ENCODE measurements around the gene NRXN3.

DNA sequence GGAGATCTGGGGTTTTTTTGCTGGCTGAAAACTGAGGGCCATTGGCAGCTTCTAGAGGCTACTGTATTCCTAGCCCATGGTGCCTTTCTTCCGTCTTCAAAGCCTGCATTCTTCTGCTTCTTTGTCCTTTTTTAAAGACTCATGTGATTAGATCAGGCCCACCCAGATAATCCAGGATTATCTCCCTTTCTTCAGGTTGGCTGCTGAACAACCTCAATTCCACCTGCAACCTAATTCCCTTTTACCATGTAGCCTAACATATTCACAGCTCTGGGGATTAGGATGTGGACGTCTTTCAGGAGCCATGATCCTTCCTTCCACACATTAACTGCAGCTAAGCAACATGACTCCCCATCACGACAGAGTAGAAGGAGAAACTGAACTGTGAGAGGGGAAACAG lies 1055.6 kb downstream of the NRXN3 start:
- TF ChIP-seq, protein P1, sequence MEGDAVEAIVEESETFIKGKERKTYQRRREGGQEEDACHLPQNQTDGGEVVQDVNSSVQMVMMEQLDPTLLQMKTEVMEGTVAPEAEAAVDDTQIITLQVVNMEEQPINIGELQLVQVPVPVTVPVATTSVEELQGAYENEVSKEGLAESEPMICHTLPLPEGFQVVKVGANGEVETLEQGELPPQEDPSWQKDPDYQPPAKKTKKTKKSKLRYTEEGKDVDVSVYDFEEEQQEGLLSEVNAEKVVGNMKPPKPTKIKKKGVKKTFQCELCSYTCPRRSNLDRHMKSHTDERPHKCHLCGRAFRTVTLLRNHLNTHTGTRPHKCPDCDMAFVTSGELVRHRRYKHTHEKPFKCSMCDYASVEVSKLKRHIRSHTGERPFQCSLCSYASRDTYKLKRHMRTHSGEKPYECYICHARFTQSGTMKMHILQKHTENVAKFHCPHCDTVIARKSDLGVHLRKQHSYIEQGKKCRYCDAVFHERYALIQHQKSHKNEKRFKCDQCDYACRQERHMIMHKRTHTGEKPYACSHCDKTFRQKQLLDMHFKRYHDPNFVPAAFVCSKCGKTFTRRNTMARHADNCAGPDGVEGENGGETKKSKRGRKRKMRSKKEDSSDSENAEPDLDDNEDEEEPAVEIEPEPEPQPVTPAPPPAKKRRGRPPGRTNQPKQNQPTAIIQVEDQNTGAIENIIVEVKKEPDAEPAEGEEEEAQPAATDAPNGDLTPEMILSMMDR (IDR thresholded peaks at IDR 0.05 in 2 of 3, conservative IDR thresholded peaks at IDR 0.05 in 1 of 3; ENCODE audit: borderline replicate concordance in 1 of 3, insufficient read depth in 1 of 3, low read depth in 2 of 3, low read length in 2 of 3) = no peak
- TF ChIP-seq POLR2AphosphoS5 (IDR thresholded peaks at IDR 0.05; ENCODE audit: low read depth, low read length) = no peak
- no peak for TF ChIP-seq EZH2phosphoT487 (IDR thresholded peaks at IDR 0.05; ENCODE audit: borderline replicate concordance)
- no peak for TF ChIP-seq TCF7L2 (IDR thresholded peaks at IDR 0.05; ENCODE audit: borderline replicate concordance, extremely low read depth, insufficient read depth, insufficient read length)
- TF ChIP-seq POLR2A (IDR thresholded peaks at IDR 0.05; ENCODE audit: borderline replicate concordance, extremely low read depth, insufficient read depth, insufficient read length) = no peak
- TF ChIP-seq, protein P2, sequence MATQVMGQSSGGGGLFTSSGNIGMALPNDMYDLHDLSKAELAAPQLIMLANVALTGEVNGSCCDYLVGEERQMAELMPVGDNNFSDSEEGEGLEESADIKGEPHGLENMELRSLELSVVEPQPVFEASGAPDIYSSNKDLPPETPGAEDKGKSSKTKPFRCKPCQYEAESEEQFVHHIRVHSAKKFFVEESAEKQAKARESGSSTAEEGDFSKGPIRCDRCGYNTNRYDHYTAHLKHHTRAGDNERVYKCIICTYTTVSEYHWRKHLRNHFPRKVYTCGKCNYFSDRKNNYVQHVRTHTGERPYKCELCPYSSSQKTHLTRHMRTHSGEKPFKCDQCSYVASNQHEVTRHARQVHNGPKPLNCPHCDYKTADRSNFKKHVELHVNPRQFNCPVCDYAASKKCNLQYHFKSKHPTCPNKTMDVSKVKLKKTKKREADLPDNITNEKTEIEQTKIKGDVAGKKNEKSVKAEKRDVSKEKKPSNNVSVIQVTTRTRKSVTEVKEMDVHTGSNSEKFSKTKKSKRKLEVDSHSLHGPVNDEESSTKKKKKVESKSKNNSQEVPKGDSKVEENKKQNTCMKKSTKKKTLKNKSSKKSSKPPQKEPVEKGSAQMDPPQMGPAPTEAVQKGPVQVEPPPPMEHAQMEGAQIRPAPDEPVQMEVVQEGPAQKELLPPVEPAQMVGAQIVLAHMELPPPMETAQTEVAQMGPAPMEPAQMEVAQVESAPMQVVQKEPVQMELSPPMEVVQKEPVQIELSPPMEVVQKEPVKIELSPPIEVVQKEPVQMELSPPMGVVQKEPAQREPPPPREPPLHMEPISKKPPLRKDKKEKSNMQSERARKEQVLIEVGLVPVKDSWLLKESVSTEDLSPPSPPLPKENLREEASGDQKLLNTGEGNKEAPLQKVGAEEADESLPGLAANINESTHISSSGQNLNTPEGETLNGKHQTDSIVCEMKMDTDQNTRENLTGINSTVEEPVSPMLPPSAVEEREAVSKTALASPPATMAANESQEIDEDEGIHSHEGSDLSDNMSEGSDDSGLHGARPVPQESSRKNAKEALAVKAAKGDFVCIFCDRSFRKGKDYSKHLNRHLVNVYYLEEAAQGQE (IDR thresholded peaks at IDR 0.05; ENCODE audit: low read depth) = no peak

Measured in HCT116 (cell line).